GM21447 (cell line): ENCODE measurements around the gene UMPS.
"Not testable (repeated sequence)": the region's sequence is repeated elsewhere in the genome, so short reads cannot be mapped to it uniquely, and the experiment has no call there.

Experiments
- ATAC-seq: cut with Tn5 transposase; IDR thresholded peaks from one replicate; pipeline ENCODE4 v1.9.1; 2021; ENCODE audit not compliant: unreplicated experiment

Gene UMPS

DNA sequence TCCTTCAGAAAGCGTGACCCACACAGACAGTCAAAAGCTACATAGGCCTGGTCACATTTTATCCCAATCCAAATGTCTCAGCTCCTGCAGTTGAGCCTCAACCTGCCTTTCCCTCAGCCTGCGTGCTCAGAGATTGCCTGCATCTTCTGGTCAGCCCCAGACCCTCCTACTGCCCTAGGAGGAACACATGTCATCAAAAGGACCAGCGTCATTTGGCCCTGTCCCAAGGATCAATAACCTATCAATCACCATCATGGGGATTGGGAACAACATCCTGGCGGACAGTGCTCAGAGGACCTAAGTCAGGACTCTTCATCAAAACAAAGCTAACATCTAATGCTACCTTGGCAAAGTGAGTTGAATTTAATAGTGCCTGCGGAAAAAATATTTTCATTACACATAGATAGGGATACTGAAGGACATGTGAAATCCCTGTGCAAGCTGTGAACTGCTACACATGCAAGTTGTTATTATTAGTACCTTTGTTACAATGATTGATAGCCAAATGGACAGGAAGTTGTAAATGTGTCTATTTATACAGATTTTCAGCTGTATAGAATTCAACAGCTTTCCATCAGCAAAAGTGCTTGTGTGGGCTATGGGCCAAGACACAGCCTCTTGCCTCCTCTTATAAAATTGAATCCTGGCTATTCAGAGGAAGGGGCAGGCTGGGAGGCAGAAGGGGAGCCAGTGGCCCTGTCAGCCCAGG lies 47.7 kb downstream of the UMPS start:
- ATAC-seq, result no peak

DNA sequence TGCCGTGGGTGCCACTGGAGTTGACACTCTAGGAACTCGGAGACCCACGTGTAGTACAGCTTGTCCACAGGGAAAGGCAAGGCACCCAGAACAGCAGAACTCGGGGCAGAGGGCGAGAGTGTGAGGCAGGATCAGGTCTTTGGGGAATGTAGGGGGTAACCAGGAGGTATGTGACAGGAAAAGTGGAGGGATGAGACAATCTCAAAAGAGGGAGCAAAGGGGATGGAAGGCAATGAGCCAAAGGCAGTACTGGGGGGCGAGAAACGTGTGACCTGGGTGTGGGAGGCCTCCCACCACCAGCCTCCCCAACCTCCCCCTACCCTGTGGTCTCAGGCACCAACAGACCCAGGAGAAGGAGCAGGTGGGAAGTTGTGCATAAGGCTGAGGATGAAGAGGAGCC lies 48.9 kb downstream of the UMPS start:
- no peak for ATAC-seq

DNA sequence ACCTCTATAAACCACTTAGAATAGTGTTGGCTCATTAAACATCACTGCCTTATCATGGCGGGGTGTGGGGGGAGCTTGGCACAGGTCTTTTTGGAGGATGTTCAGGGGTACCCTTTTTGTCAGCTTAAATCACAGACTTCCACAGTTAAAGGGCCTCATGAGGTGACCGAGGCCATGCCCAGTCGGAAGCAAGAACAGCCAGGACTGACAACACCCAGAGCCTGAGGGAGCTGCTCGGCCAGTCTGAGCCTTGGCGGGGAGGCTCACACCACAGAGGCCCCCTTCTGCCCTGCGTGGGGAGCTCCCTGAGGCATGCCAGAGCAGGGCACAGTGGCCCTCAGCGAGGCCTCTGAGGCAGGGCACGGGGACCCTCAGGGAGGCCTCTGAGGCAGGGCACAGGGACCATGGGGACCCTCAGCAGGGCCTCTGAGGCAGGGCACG lies 49.5 kb downstream of the UMPS start:
- ATAC-seq, result no peak

DNA sequence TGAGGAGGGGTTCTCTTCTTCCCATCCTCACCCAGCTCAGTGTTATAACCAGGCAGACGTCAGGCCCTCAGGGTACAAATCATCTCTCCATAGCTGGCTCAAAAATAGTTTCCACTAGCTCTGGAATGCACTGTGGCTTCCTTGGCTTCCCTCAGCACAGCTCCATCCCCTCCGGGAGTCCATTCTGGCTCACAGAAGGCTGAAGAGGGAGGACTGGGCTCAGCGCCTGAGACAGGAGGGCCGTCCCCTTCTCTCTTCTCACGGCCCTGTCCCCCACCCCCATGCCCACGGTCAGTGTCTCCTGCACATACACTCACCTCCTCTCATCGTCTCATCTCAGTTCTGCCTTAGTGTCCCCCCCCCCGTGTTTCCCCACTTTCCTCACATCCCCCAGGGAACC lies 50.1 kb downstream of the UMPS start:
- no peak for ATAC-seq

DNA sequence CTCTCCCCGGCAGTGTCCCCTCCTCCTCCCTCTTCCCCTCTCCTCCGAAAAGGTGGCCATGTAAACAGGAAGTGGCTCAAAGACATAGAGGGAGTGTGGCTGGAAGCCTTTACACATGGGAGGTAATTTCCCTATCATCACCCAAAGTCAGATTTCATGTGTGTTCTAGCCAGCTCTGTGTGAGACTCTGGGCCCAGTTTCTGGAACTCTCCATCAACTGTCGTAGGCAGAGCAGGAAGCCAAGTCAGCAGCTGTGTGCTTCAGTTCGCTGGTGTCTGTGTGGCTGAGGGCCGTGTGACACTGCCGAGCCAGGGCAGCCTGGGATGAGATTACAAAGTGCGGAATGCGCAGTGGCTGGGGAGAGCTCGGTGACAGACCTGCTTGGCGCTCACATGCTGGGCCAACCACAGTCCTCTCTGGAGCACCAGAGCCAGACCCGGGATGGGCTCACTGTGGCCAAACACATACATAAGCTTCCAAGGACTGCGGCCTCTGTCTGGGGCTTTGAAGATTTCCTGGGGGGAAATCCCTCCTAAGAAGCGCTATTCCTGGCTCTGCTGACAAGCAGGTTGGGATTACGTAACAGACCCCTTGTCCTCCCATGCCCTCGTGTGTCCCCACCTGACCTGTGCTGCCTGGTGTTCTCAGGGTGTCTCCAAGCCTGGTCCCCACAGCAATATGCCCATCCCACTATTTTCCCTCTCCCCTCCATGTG lies 50.7 kb downstream of the UMPS start:
- ATAC-seq, result no peak

DNA sequence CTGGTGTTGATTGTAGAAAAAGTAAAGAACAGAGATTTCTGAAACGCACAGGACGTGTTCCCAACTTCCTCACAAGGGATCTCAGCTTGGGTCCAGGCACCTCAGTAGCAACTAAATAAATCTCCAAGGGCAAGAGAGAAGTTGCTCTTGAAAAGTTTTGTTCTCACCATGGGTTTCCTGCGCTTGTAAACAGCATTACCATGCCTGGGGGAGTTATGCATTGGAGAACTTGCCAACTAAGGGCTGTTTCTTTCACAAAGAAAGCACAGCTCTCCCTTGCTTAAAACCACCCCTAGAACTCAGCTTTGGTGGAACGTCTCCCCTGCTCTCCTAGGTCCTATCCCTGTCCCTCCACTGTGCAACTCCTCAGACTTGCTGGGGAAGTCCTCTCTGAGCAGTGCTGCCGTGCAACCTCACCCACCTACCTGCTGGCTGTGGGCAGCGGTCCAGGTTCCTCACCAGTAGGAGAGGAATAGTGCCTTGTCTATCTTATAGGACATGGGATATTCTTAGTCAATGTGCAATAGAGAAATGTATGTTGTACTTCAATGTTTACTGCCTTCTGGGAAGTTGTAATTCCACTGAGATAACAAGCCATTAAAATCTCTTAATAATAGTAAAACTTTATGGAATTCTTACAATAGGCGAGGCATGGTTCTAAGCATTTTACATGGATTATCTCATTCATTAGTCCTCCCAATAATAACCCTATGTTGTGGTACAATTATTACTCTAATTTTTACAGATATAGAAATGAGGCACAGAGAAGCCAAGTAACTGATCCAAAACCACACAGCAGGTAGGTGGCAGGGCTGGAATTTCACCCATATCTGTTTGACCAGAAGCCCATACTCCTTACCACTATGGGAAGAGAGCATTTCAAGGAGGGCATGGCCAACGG lies 51.5 kb downstream of the UMPS start:
- ATAC-seq, result no peak

DNA sequence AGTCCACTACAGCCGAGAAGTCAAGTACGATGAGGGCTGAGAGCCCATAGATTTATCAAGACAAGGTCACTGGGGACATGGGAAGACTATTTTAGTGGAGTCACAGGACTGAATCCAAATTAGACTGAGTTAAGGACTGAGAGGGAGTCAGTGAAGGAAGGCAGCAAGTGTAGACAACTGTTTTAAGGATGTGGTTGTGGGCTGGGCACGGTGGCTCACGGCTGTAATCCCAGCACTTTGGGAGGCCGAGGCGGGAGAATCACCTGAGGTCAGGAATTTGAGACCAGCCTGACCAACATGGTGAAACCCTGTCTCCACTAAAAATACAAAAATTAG lies 52.1 kb downstream of the UMPS start:
- not testable (repeated sequence) for ATAC-seq

DNA sequence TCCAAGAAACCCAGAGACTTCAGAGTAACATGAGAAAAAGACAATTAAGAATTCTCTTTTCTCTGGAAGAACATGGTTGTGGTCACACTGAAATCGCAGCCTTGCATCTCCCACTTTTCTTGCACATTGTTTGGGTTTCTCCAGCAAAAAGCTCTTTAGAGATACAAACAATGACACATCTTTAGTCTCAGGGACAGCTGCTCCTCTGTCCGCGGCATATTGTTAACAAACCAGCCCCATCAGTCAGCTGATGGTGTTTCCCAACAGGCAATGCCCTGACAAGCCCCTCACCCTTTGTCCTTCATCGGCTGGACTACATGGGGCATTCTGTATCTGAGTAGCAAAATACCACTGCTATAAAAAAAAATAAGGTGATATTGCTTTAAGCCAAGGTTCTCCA lies 53.4 kb downstream of the UMPS start:
- ATAC-seq, result no peak

DNA sequence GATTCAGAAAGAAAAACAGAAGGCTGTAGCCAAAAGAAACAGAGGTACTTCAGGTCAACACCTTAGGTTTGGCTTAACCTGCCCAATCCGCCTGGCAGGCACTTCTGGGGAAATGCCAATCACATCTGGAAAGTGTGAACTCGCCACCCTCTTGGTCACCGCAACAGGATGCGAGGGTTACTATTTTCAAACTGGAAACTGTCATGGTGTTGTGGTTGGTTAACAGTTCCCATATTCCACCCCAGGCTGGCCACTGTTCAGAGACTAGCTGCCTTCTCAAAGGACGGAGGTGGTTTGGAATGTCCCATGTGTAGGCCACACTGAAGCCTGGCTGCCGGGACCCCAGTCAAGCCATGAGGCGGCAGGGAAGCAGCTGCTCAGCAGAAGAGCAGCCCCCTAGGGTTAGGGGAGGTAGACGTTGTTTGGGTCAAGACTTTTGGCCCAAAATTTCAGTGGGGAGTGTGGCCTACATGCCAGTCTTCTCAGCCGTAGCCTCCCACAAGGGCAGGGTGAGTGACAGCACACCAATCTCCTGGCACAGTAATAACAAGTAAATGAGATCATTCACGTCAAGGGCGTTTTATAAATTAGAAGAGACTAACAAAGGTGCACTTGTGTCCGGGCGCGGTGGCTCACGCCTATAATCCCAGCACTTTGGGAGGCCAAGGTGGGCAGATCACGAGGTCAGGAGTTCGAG lies 54.6 kb downstream of the UMPS start:
- ATAC-seq, result peak; percentile 73

DNA sequence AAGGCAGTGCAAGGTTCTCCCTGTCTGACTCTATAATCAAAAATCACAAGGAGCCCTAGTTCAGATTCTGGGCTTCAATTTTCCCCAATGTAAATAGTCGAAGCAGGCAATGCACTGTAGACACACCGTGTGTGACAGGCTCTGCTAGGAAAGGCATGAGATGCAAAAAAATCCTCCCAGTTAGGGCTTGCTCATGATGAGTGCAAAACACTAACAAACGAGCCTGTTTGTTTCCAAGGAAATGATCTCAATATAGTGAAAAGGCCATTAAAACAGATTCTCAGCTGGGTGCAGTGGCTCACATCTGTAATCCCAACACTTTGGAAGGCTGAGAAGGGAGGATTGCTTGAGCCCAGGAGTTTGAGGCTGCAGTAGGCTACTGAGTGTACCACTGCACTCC lies 55.7 kb downstream of the UMPS start:
- ATAC-seq, result no peak

DNA sequence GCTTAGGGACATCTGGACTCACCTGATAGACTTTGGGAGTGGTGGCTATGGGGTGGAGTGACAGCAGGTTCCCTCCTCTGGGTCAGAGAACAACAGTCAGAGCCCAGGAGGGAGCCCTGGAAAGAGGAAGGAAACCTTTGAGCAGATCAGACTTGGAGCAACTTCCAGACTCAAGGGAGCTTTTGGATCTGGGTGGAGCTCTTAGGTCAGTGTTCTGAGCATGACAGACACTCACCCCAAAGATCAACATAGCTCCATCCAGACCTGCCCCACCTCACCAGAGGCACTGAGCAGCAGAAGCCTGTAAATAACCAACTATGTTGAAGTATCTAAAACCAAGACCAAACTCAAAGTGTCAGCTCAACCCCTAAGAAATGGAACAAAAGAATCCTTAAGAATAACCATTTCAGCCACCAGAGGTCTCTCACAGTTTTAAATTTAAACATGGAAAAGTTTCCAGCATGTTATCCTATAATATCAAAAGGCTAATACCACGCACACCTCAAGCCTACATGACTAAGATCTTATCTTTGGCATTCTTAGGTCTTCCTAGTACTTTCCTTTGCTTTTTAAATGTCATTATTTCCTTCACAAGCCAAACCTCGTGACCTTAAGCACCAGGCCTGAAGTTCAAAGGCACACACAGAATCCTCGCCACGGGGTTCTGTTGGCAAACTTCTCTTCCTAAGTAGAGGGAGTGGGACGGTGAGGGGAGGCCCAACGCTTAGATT lies 56.4 kb downstream of the UMPS start:
- no peak for ATAC-seq

DNA sequence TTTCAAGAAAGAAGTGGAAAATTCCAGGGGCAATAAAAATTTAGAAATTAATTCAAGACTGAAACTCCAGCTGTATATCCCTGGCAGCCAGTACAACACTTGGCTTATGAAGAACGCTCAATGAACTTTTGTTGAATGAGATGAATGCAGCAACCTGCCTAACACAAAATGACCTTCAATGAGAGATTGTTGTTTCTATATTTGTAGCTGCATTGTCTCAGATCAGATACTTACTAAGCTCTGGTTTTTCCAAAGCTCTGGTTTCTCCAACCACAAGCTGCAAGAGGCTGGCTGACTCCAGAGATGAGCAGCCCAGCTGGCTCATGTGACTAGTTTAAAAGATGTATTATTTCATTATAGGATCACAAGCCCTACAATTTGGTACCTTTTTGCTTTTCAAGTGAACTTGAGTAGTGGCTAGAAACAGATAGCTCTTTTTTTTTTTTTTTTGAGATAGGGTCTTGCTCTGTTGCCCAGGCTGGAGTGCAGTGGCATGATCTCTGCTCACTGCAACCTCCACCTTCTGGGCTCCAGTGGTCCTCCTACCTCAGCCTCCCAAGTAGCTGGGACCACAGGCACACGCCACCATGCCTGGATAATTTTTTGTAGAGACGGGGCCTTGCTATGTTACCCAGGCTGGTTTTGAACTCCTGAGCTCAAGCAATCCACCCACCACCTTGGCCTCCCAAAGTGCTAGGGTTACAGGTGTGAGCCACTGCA lies 57.4 kb downstream of the UMPS start:
- no peak for ATAC-seq

DNA sequence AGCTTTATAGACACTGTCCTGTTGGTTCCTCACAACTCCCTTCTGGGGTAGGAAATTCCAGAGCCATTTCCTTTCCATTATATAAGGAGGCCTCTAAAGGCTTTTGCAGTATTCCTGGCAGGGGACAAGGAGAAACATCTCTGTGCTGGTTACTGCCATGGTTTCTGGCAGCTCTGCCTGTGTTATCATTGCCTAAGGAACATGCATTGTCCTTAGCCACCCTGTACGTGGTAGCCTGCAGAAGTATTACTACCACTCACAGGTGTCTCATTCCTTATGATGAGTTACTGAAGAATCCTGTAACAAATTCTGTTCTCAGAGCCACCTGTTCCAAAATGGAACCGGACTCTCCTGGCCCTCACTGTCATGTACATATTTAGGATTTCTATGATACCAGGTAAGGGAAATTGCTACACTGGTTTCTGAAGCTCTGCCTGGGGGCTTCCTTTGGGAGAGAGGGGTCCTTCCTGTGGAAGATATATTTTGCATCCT lies 58.0 kb downstream of the UMPS start:
- no peak for ATAC-seq

DNA sequence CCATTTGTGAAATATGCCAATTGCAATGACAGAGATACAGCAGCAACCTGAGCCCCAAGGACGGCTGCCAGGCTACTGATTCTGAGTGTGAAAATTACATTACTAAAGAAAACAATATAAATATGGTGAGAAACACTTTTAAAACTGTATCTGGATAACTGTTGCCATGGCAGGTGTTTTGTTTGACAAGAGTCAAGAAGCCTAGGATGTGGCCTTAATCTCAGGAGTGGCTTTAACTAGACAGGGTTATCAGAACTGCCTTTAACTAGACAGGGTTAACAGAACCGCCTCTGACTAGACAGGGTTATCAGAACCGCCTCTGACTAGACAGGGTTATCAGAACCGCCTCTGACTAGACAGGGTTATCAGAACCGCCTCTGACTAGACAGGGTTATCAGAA lies 58.9 kb downstream of the UMPS start:
- not testable (repeated sequence) for ATAC-seq

DNA sequence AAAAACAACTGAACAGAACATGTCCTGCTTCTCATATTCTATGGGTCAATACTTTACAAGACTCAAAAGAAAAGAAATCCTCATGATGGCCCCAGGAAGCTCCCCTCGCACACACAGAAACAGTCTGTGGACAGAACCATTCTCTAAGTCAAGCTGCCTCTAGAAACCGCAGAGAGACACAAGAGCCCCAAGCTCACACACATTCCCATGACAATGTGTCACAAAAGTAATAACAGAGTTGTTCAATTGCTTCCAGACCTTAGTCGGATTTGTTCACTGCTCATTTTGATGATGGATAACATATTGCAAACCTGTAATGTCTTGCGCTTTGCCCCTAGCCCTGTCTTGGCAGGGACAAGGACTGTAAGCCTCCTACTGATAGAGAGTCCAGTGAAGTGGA lies 60.9 kb downstream of the UMPS start:
- no peak for ATAC-seq

DNA sequence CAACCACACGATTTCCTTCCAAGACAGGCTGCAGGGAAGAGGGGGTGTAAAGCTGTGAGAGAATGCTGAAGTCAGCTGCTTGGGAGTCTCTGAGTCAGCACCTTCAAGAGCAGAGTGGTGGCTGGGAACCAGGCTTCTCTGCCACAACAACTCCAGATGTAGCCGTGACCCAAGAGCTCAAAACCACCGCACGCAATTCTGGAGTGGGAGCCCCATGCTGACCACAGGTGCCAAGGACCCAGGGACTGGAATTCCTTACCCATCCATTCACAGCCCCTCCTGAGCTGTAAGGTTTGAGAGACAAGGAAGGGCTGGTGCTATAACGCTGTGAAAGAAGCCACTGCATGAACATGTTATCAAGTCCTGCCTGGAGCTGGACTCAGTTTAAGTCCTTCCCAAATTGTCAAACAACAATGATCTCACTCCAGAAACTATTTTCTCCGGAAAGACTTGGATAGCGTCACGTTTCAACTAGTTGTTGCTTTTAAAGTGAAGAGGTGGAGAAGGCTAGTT lies 61.4 kb downstream of the UMPS start:
- ATAC-seq, result no peak

DNA sequence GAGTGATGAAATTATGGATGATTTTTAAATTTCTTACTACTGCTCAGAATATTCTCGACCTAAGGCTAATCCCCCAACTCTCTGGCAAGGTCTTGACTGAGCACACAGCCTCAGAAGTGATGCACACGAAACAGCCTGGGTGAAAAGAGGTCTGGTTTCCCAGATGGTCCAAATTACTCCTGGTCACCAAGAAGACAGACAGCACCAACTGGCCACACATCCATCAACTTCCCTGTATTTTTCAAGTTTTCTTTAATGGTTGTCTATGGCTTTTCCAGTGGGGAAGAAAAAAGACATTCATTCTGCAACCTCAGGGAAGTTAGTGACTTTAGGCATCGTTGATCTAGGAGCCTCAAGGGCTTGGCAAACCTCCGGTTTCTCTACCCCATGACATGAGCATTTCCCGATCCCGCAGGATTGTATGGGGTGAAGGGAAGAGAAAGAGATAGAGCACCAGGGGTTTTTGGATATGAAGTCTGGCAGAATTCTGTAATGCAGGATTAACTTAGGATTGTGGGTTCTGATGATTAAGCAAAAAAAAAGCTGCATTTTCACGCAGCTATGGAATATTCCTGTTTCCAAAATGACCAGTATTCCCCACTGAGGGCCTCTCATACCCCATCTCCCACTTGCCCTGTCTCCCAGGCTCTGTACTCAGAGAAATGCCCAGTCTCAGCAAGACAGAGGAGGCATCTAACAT lies 62.2 kb downstream of the UMPS start:
- ATAC-seq, result no peak

DNA sequence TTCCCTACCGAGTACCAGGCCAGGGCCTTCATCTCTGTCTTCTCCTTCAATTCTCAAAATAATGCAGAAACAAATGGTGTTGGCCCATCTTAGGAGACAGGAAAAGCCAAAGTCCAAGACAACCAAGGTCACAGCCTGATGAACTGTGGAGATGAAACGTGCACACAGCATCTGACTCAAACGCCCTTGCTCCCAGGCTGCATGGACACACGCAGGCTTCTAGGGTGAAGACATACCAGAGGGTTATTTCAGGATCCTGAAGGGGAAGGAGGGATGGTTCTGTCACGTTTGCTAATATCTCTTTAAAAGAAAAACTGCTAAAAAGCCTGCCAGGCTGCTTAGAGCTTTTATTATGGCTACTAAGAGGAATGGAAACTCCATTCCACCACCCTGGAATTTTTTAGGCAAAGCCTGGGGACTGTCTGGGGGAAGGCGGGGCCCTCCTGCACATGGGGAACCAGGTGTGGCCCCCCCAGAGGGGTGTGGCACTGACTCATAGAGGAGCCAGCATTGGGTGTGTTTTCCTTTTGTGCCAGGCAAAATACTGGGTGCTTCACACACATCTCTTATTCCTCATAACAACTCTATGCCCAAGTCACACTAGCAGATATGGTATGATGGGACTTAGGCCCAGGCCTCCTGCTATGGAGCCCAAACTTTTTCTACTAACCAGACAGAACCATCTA lies 62.9 kb downstream of the UMPS start:
- no peak for ATAC-seq
